ENCODE measurements around the gene SMIM33.

The SMIM33 gene

GRCh38 chr5:139457241-139457640 is 13.6 kb upstream of the SMIM33 start:
- TF ChIP-seq TCF12 (IDR thresholded peaks at IDR 0.05; ENCODE audit: low read depth), result no peak
- no peak for TF ChIP-seq ZBTB7A (IDR thresholded peaks at IDR 0.05; ENCODE audit: low read depth)
- TF ChIP-seq YY1 (IDR thresholded peaks at IDR 0.05; ENCODE audit: low read depth), result no peak
- TF ChIP-seq MAX (IDR thresholded peaks at IDR 0.05), result no peak
- no peak for TF ChIP-seq EP300 (IDR thresholded peaks at IDR 0.05; ENCODE audit: borderline replicate concordance)
- TF ChIP-seq CREB1 (IDR thresholded peaks at IDR 0.05; ENCODE audit: low read depth), result no peak
- no peak for TF ChIP-seq CEBPB (IDR thresholded peaks at IDR 0.05)
- no peak for TF ChIP-seq EGR1 (IDR thresholded peaks at IDR 0.05)
- TF ChIP-seq TEAD4 (IDR thresholded peaks at IDR 0.05), result no peak
- TF ChIP-seq USF1 (IDR thresholded peaks at IDR 0.05), result no peak
- no peak for TF ChIP-seq TAF1 (IDR thresholded peaks at IDR 0.05; ENCODE audit: low read depth)
- TF ChIP-seq RAD21 (IDR thresholded peaks at IDR 0.05; ENCODE audit: low read depth), result no peak
- TF ChIP-seq REST (IDR thresholded peaks at IDR 0.05; ENCODE audit: low read depth), result no peak
- TF ChIP-seq FOXM1 (IDR thresholded peaks at IDR 0.05; ENCODE audit: borderline replicate concordance, low read depth), result no peak
- no peak for TF ChIP-seq NFIC (IDR thresholded peaks at IDR 0.05)

GRCh38 chr5:139457653-139458306 is 13.0 kb upstream of the SMIM33 start:
- no peak for TF ChIP-seq CREB1 (IDR thresholded peaks at IDR 0.05; ENCODE audit: low read depth)
- TF ChIP-seq FOXM1 (IDR thresholded peaks at IDR 0.05; ENCODE audit: borderline replicate concordance, low read depth), result no peak
- no peak for TF ChIP-seq EGR1 (IDR thresholded peaks at IDR 0.05)
- TF ChIP-seq TCF12 (IDR thresholded peaks at IDR 0.05; ENCODE audit: low read depth), result no peak
- TF ChIP-seq TAF1 (IDR thresholded peaks at IDR 0.05; ENCODE audit: low read depth), result no peak
- no peak for TF ChIP-seq USF1 (IDR thresholded peaks at IDR 0.05)
- TF ChIP-seq RAD21 (IDR thresholded peaks at IDR 0.05; ENCODE audit: low read depth), result no peak
- no peak for TF ChIP-seq ZBTB7A (IDR thresholded peaks at IDR 0.05; ENCODE audit: low read depth)
- TF ChIP-seq CEBPB (IDR thresholded peaks at IDR 0.05), result no peak
- no peak for TF ChIP-seq YY1 (IDR thresholded peaks at IDR 0.05; ENCODE audit: low read depth)
- no peak for TF ChIP-seq EP300 (IDR thresholded peaks at IDR 0.05; ENCODE audit: borderline replicate concordance)
- TF ChIP-seq NFIC (IDR thresholded peaks at IDR 0.05), result no peak
- no peak for TF ChIP-seq REST (IDR thresholded peaks at IDR 0.05; ENCODE audit: low read depth)
- TF ChIP-seq MAX (IDR thresholded peaks at IDR 0.05), result no peak
- no peak for TF ChIP-seq TEAD4 (IDR thresholded peaks at IDR 0.05)

GRCh38 chr5:139458580-139459407 is 12.0 kb upstream of the SMIM33 start:
- TF ChIP-seq USF1 (IDR thresholded peaks at IDR 0.05), result no peak
- TF ChIP-seq TCF12 (IDR thresholded peaks at IDR 0.05; ENCODE audit: low read depth), result no peak
- no peak for TF ChIP-seq RAD21 (IDR thresholded peaks at IDR 0.05; ENCODE audit: low read depth)
- TF ChIP-seq TEAD4 (IDR thresholded peaks at IDR 0.05), result no peak
- no peak for TF ChIP-seq EP300 (IDR thresholded peaks at IDR 0.05; ENCODE audit: borderline replicate concordance)
- TF ChIP-seq FOXM1 (IDR thresholded peaks at IDR 0.05; ENCODE audit: borderline replicate concordance, low read depth), result no peak
- TF ChIP-seq YY1 (IDR thresholded peaks at IDR 0.05; ENCODE audit: low read depth), result no peak
- no peak for TF ChIP-seq NFIC (IDR thresholded peaks at IDR 0.05)
- no peak for TF ChIP-seq ZBTB7A (IDR thresholded peaks at IDR 0.05; ENCODE audit: low read depth)

- TF ChIP-seq CEBPB (IDR thresholded peaks at IDR 0.05), result no peak
- no peak for TF ChIP-seq NFIC (IDR thresholded peaks at IDR 0.05)
- no peak for TF ChIP-seq TEAD4 (IDR thresholded peaks at IDR 0.05)
- TF ChIP-seq MAX (IDR thresholded peaks at IDR 0.05), result no peak
- no peak for TF ChIP-seq EP300 (IDR thresholded peaks at IDR 0.05; ENCODE audit: borderline replicate concordance)
- no peak for TF ChIP-seq ZBTB7A (IDR thresholded peaks at IDR 0.05; ENCODE audit: low read depth)
- no peak for TF ChIP-seq TCF12 (IDR thresholded peaks at IDR 0.05; ENCODE audit: low read depth)
- no peak for TF ChIP-seq REST (IDR thresholded peaks at IDR 0.05; ENCODE audit: low read depth)
- no peak for TF ChIP-seq FOXM1 (IDR thresholded peaks at IDR 0.05; ENCODE audit: borderline replicate concordance, low read depth)
Observed at GRCh38 chr5:139459451-139459934, 11.3 kb upstream of the SMIM33 start.

Measured in Ishikawa (cell line).